NCI-H1105 treated with DMSO at 0.1 percent for 48 hours (cell line): ENCODE data around the gene KLHL29.

Experiments
- DNase-seq: peaks from one replicate; lab custom pipeline; 2025; lab: John Stamatoyannopoulos, UW

KLHL29 gene

GRCh38 chr2:23495661-23496114 is 110.7 kb downstream of the KLHL29 start:
- DNase-seq = no peak

- no peak for DNase-seq
Observed at GRCh38 chr2:23496456-23496855, 111.5 kb downstream of the KLHL29 start.

GRCh38 chr2:23497063-23497462 is 112.1 kb downstream of the KLHL29 start:
- no peak for DNase-seq

- DNase-seq = no peak
Observed at GRCh38 chr2:23497536-23497935, 112.6 kb downstream of the KLHL29 start.

GRCh38 chr2:23498943-23499342 is 114.0 kb downstream of the KLHL29 start:
- DNase-seq = no peak

GRCh38 chr2:23499439-23499838 is 114.5 kb downstream of the KLHL29 start:
- DNase-seq = no peak

- DNase-seq = no peak
Observed at GRCh38 chr2:23500836-23501235, 115.9 kb downstream of the KLHL29 start.

- DNase-seq = no peak
Observed at GRCh38 chr2:23502096-23502495, 117.1 kb downstream of the KLHL29 start.

GRCh38 chr2:23503097-23503496 is 118.1 kb downstream of the KLHL29 start:
- DNase-seq = no peak

- DNase-seq = no peak
Observed at GRCh38 chr2:23503682-23504081, 118.7 kb downstream of the KLHL29 start.

- no peak for DNase-seq
Observed at GRCh38 chr2:23504591-23504990, 119.6 kb downstream of the KLHL29 start.

GRCh38 chr2:23505218-23505983 is 120.4 kb downstream of the KLHL29 start:
- no peak for DNase-seq

- no peak for DNase-seq
Observed at GRCh38 chr2:23505984-23506380, 121.0 kb downstream of the KLHL29 start.

GRCh38 chr2:23506531-23507266 is 121.7 kb downstream of the KLHL29 start:
- DNase-seq = no peak

- no peak for DNase-seq
Observed at GRCh38 chr2:23507267-23508065, 122.5 kb downstream of the KLHL29 start.

GRCh38 chr2:23508066-23508390 is 123.0 kb downstream of the KLHL29 start:
- no peak for DNase-seq

GRCh38 chr2:23509103-23509502 is 124.1 kb downstream of the KLHL29 start:
- no peak for DNase-seq

GRCh38 chr2:23509596-23510292 is 124.8 kb downstream of the KLHL29 start:
- DNase-seq = no peak

GRCh38 chr2:23510471-23510870 is 125.5 kb downstream of the KLHL29 start:
- peak; percentile 35 for DNase-seq

- no peak for DNase-seq
Observed at GRCh38 chr2:23512778-23513177, 127.8 kb downstream of the KLHL29 start.

GRCh38 chr2:23513245-23513871 is 128.4 kb downstream of the KLHL29 start:
- no peak for DNase-seq
